HEK293 (cell line): ENCODE data around the gene DPYD.

ENCODE experiments used
- CTCF ChIA-PET: fragments of 350-600 bp; formaldehyde crosslinking; extraction: SDS; loops from one replicate; lab custom pipeline; 2021; ENCODE audit warnings: antibody characterized with exemption; lab: Yijun Ruan, JAX
- POLR2A ChIA-PET: fragments of 300-600 bp; formaldehyde crosslinking; extraction: SDS; loops from one replicate; lab custom pipeline; 2020; ENCODE audit warnings: antibody characterized with exemption, inconsistent platforms; lab: Yijun Ruan, JAX
- H3K27ac ChIP-seq: fragments of 200-500 bp; sonication (Bioruptor generic); 2 replicates; pipeline ENCODE4 v1.5.1; 2014; ENCODE audit warnings: low read depth, low read length, control low read depth, inconsistent platforms; ENCODE audit errors: extremely low read depth
- H3K36me3 ChIP-seq, 2 experiments: fragments of 200-500 bp in 1 of 2; sonication (Bioruptor generic) in 1 of 2; 1 replicate in 1 of 2; 2 replicates in 1 of 2; pipeline ENCODE4 v1.5.1; 2014 to 2017; ENCODE audit warnings: inconsistent platforms in 2 of 2, low read length in 2 of 2; ENCODE audit not compliant: control insufficient read depth in 2 of 2, insufficient read depth in 1 of 2
- H3K4me1 ChIP-seq: fragments of 200-500 bp; sonication (Bioruptor generic); 2 replicates; pipeline ENCODE4 v1.5.1; 2014; ENCODE audit warnings: mild to moderate bottlenecking, low read length, inconsistent platforms; ENCODE audit not compliant: control insufficient read depth, insufficient read depth
- H3K4me3 ChIP-seq: 2 replicates; pipeline ENCODE4 v1.5.1; 2011; ENCODE audit warnings: low read depth, mild to moderate bottlenecking, control low read depth, low read length, moderate library complexity
- H3K9me3 ChIP-seq: fragments of 200-500 bp; sonication (Bioruptor generic); 2 replicates; pipeline ENCODE4 v1.5.1; 2014; ENCODE audit warnings: low read depth, low read length, inconsistent platforms; ENCODE audit not compliant: control insufficient read depth, insufficient read depth
- KLF9 ChIP-seq: fragments of 450-650 bp; formaldehyde crosslinking; IDR thresholded peaks from 2 replicates; pipeline ENCODE4 v1.5.1; 2016; ENCODE audit warnings: missing biosample characterization, missing genetic modification characterization, low read depth
- OSR2 ChIP-seq: fragments of 450-650 bp; formaldehyde crosslinking; IDR thresholded peaks from 2 replicates; pipeline ENCODE4 v1.5.1; 2016; ENCODE audit warnings: missing biosample characterization, missing genetic modification characterization
- SP3 ChIP-seq: fragments of 450-650 bp; formaldehyde crosslinking; IDR thresholded peaks from 2 replicates; pipeline ENCODE4 v1.5.1; 2016; ENCODE audit warnings: missing biosample characterization, missing genetic modification characterization
- TRIM28 ChIP-seq: IDR thresholded peaks from 2 replicates; pipeline ENCODE4 v1.6.1; 2011; ENCODE audit warnings: low read length, control low read depth, borderline replicate concordance
- WT1 ChIP-seq: fragments of 450-650 bp; formaldehyde crosslinking; IDR thresholded peaks from 2 replicates; pipeline ENCODE4 v1.5.1; 2016; ENCODE audit warnings: missing biosample characterization, missing genetic modification characterization
- ZFHX2 ChIP-seq: fragments of 450-650 bp; formaldehyde crosslinking; conservative IDR thresholded peaks from 2 replicates; pipeline ENCODE4 v1.5.1; 2016; ENCODE audit warnings: missing biosample characterization, missing genetic modification characterization
- ZFP3 ChIP-seq: fragments of 450-650 bp; formaldehyde crosslinking; IDR thresholded peaks from 2 replicates; pipeline ENCODE4 v1.5.1; 2016; ENCODE audit warnings: low read depth, missing biosample characterization, missing genetic modification characterization
- ZNF114 ChIP-seq: fragments of 450-650 bp; formaldehyde crosslinking; IDR thresholded peaks from 2 replicates; pipeline ENCODE4 v1.5.0; 2017; ENCODE audit warnings: missing biosample characterization, missing genetic modification characterization
- ZNF140 ChIP-seq: fragments of 450-650 bp; formaldehyde crosslinking; IDR thresholded peaks from 2 replicates; pipeline ENCODE4 v1.5.1; 2016; ENCODE audit warnings: missing biosample characterization, missing genetic modification characterization
- ZNF202 ChIP-seq: fragments of 450-650 bp; formaldehyde crosslinking; IDR thresholded peaks from 2 replicates; pipeline ENCODE4 v1.5.1; 2016; ENCODE audit warnings: missing biosample characterization, missing genetic modification characterization, borderline replicate concordance
- ZNF214 ChIP-seq: fragments of 450-650 bp; formaldehyde crosslinking; IDR thresholded peaks from 2 replicates; pipeline ENCODE4 v1.5.1; 2017; ENCODE audit warnings: missing biosample characterization, mild to moderate bottlenecking, missing genetic modification characterization, borderline replicate concordance
- ZNF239 ChIP-seq: fragments of 450-650 bp; formaldehyde crosslinking; IDR thresholded peaks from 2 replicates; pipeline ENCODE4 v1.5.1; 2016; ENCODE audit warnings: missing biosample characterization, missing genetic modification characterization
- ZNF24 ChIP-seq: fragments of 450-650 bp; formaldehyde crosslinking; IDR thresholded peaks from 2 replicates; pipeline ENCODE4 v1.5.1; 2016; ENCODE audit warnings: missing biosample characterization, missing genetic modification characterization
- ZNF280D ChIP-seq: fragments of 450-650 bp; formaldehyde crosslinking; IDR thresholded peaks from 2 replicates; pipeline ENCODE4 v1.5.1; 2016; ENCODE audit warnings: missing biosample characterization, missing genetic modification characterization
- ZNF423 ChIP-seq: fragments of 450-650 bp; formaldehyde crosslinking; IDR thresholded peaks from 2 replicates; pipeline ENCODE4 v1.5.1; 2016; ENCODE audit warnings: missing biosample characterization, missing genetic modification characterization
- ZNF433 ChIP-seq: fragments of 450-650 bp; formaldehyde crosslinking; IDR thresholded peaks from 2 replicates; pipeline ENCODE4 v1.5.1; 2016; ENCODE audit warnings: missing biosample characterization, missing genetic modification characterization, low read depth
- ZNF544 ChIP-seq: fragments of 450-650 bp; formaldehyde crosslinking; IDR thresholded peaks from 2 replicates; pipeline ENCODE4 v1.5.0; 2017; ENCODE audit warnings: missing biosample characterization, missing genetic modification characterization
- ZNF548 ChIP-seq: fragments of 450-650 bp; formaldehyde crosslinking; IDR thresholded peaks from 2 replicates; pipeline ENCODE4 v1.5.1; 2016; ENCODE audit warnings: missing biosample characterization, missing genetic modification characterization
- ZNF580 ChIP-seq: fragments of 450-650 bp; formaldehyde crosslinking; IDR thresholded peaks from 2 replicates; pipeline ENCODE4 v1.5.1; 2016; ENCODE audit warnings: missing biosample characterization, missing genetic modification characterization
- ZNF830 ChIP-seq: fragments of 450-650 bp; IDR thresholded peaks from 2 replicates; pipeline ENCODE4 v1.5.0; 2018; ENCODE audit warnings: missing biosample characterization, missing genetic modification characterization, low read depth, mild to moderate bottlenecking, moderate library complexity
- ZSCAN5A ChIP-seq: fragments of 450-650 bp; formaldehyde crosslinking; IDR thresholded peaks from 2 replicates; pipeline ENCODE4 v1.5.1; 2016; ENCODE audit warnings: missing biosample characterization, missing genetic modification characterization

Gene DPYD

DNA sequence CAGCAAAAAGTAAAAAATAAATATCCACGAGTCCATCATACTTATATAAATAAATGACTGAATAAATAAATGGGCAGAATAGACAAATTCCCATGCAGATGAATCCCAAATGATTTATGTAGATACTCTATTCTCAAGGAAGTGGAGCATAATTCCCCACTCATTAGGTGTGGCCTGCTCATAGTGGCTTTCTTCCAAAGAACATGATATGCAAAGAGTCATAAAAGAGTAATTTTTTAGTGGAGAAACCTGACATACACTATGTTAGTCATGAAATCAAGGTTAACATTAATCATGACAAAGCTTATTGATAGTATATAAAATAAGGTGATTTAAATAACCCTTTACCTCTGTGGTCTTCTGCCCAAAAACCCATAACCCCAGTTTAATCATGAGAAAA lies 298.9 kb downstream of the DPYD start:
- ChIA-PET CTCF (no interaction called here), POLR2A (no interaction called here)
- H3K36me3 ChIP-seq: no peaks in the 10 kb centered on the region
- H3K4me1 ChIP-seq: no peaks in the 10 kb centered on the region
- TF ChIP-seq ZNF114 (tag by site-specific recombination): no peak
- no peak for TF ChIP-seq ZNF202 (tag by site-specific recombination)
- TF ChIP-seq ZNF433 (tag by site-specific recombination): no peak
- no peak for TF ChIP-seq ZFP3
- H3K27ac ChIP-seq: no peak overlapping the region
- H3K9me3 ChIP-seq: no peaks in the 10 kb centered on the region
- no peak overlapping the region for H3K4me3 ChIP-seq

DNA sequence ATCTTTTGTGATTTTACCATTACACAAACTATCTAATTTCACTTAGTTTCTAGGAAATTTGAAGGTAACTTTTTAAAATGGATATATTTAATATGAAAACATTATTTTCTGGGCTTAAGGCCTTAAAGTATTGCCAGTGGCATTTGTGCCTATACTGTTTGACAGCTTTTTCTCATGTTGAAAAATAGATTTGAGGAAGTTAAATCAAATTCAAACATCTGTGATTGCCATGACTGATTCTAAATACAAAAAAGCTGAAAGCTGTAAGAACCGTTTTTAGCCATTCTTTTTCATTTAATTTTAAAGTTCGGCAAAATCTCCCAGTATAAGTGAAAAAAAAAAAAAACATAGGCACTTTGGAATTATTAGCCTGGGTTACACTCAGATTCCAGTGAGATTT lies 301.1 kb downstream of the DPYD start:
- Histone ChIP-seq H3K4me1 (no peaks in the 10 kb centered on the region), H3K4me3 (no peak overlapping the region), H3K9me3 (no peaks in the 10 kb centered on the region), H3K27ac (no peak overlapping the region), H3K36me3 (no peaks in the 10 kb centered on the region)
- POLR2A ChIA-PET: no interaction called here
- TF ChIP-seq ZNF140 (no peak), ZNF24 (tag by site-specific recombination) (no peak), ZNF580 (tag by site-specific recombination) (no peak), ZNF280D (no peak), SP3 (tag by site-specific recombination) (no peak), ZNF423 (no peak), ZSCAN5A (tag by site-specific recombination) (no peak), KLF9 (tag by site-specific recombination) (no peak), ZFHX2 (tag by site-specific recombination) (no peak), ZNF548 (tag by site-specific recombination) (no peak), ZNF214 (no peak), WT1 (tag by site-specific recombination) (no peak), TRIM28 (no peak), ZNF433 (tag by site-specific recombination) (no peak), OSR2 (tag by site-specific recombination) (no peak), ZNF239 (tag by site-specific recombination) (no peak), ZNF544 (tag by site-specific recombination) (no peak), ZNF830 (tag by site-specific recombination) (no peak)
- TF ChIP-seq, all 188 proteins: peak for 0
- CTCF ChIA-PET: interaction anchor here (0.7 kb wide), 1 partner anchor 483 kb away, joined by 3 read pairs; no protein-coding TSS in a partner anchor
